ENCODE results near the gene PPP6R2.

DNA sequence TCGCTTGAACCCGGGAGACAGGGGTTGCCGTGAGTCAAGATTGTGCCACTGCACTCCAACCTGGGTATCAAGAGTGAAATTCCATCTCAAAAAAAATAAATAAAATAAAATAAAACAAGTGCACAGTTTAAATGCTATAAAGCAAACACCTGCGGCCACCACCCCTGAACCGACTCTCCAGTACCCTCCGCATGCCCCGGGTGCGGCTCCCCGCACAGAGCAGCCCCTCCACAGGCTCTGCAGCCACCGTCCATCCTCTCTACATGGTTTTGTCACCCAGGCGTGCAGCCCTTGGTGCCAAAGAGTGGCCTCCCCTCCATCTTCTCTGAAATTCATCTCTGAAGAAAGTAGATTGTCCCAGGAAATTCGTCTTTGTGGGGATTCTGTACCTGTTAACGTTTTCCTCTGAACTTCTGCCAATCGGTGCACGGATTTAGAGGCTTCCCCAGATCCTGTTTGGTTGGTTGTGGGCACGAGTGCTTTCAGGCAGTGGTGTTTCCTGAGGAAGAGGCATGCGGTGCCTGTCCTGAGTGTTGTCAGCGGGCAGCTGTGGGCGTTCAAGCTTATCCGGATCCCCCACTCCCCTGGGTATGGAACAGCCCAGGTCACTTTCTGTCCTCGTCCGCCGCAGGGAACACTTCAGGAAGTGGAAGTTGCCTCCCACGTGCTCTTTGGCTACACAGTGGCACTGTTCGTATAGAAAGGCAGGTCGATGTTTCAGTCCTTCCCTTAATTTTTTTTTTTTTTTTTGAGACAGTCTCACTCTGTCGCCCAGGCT lies 147.6 kb downstream of the PPP6R2 start:
- TF ChIP-seq, protein P1, sequence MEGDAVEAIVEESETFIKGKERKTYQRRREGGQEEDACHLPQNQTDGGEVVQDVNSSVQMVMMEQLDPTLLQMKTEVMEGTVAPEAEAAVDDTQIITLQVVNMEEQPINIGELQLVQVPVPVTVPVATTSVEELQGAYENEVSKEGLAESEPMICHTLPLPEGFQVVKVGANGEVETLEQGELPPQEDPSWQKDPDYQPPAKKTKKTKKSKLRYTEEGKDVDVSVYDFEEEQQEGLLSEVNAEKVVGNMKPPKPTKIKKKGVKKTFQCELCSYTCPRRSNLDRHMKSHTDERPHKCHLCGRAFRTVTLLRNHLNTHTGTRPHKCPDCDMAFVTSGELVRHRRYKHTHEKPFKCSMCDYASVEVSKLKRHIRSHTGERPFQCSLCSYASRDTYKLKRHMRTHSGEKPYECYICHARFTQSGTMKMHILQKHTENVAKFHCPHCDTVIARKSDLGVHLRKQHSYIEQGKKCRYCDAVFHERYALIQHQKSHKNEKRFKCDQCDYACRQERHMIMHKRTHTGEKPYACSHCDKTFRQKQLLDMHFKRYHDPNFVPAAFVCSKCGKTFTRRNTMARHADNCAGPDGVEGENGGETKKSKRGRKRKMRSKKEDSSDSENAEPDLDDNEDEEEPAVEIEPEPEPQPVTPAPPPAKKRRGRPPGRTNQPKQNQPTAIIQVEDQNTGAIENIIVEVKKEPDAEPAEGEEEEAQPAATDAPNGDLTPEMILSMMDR (IDR thresholded peaks at IDR 0.05), result no peak
- no peak for TF ChIP-seq POLR2A (IDR thresholded peaks at IDR 0.05)
